GM12874 (cell line): ENCODE data around the gene AGK.

ENCODE experiments used
- TF ChIP-seq, protein P1 (sequence below): IDR thresholded peaks from 2 replicates; pipeline ENCODE4 v1.5.1; 2011; ENCODE audit warnings: low read depth, mild to moderate bottlenecking, control low read depth, low read length, moderate library complexity; ENCODE audit not compliant: insufficient read depth

Gene AGK

GRCh38 chr7:141519623-141520022 lies 31.6 kb upstream of the AGK start:
- TF ChIP-seq, protein P1, sequence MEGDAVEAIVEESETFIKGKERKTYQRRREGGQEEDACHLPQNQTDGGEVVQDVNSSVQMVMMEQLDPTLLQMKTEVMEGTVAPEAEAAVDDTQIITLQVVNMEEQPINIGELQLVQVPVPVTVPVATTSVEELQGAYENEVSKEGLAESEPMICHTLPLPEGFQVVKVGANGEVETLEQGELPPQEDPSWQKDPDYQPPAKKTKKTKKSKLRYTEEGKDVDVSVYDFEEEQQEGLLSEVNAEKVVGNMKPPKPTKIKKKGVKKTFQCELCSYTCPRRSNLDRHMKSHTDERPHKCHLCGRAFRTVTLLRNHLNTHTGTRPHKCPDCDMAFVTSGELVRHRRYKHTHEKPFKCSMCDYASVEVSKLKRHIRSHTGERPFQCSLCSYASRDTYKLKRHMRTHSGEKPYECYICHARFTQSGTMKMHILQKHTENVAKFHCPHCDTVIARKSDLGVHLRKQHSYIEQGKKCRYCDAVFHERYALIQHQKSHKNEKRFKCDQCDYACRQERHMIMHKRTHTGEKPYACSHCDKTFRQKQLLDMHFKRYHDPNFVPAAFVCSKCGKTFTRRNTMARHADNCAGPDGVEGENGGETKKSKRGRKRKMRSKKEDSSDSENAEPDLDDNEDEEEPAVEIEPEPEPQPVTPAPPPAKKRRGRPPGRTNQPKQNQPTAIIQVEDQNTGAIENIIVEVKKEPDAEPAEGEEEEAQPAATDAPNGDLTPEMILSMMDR: no peak

- TF ChIP-seq, protein P1: no peak
These were observed 28.4 kb upstream of the AGK start for GRCh38 chr7:141522657-141523342.

GRCh38 chr7:141525973-141526514 lies 25.2 kb upstream of the AGK start:
- TF ChIP-seq, protein P1: no peak

DNA sequence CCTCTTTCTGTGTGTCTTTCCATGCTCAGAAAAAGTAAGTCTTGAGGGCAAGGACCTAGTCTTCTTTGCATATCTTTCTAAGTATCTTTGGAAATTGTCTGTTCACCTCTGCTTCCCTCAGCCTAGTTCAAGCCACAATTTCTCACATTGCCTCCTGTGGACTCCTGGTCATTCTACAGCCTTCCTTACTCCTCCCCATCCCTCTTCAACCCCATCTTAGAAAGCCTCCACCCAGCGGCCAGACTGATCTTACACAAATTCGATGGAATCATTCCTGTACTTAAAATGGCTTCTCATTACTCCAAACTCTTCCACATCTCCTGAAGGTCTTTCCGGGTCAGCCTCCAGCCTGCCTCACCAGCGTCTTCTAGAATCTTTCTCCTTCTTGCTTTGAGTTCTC lies 24.1 kb upstream of the AGK start:
- TF ChIP-seq, protein P1: no peak

GRCh38 chr7:141528399-141528798 lies 22.8 kb upstream of the AGK start:
- TF ChIP-seq, protein P1: no peak

GRCh38 chr7:141533149-141533949 lies 17.9 kb upstream of the AGK start:
- TF ChIP-seq, protein P1: peak; percentile 90
